Gastrocnemius medialis (tissue), 4 donors: ENCODE data around the gene PSG4.

Source experiments
- CTCF ChIP-seq, 5 experiments: fragments of 450-650 bp in 3 of 5; fragments of 200-600 bp in 2 of 5; sonication (generic) in 2 of 5; IDR thresholded peaks in 4 of 5; conservative IDR thresholded peaks in 1 of 5; 1 replicate in 4 of 5; 2 replicates in 1 of 5; pipeline ENCODE4 v1.5.1; 2016 to 2019; ENCODE audit warnings: antibody characterized with exemption in 5 of 5, mild to moderate bottlenecking in 3 of 5, moderate library complexity in 3 of 5
- POLR2A ChIP-seq, 2 donors: fragments of 450-650 bp; IDR thresholded peaks; one replicate each; pipeline ENCODE4 v1.6.1; 2017; ENCODE audit warnings: antibody characterized with exemption in 2 of 2, mild to moderate bottlenecking in 2 of 2, moderate library complexity in 2 of 2

GRCh38 chr19:43207991-43208390, 2.6 kb upstream of the PSG4 start:
- no peak for TF ChIP-seq CTCF (IDR thresholded peaks at IDR 0.05 in 4 of 5, conservative IDR thresholded peaks at IDR 0.05 in 1 of 5)
- TF ChIP-seq POLR2A (IDR thresholded peaks at IDR 0.05) = no peak
